ENCODE data around the gene BABAM2. TPM values are rescaled to one million over a fixed set of nuclear protein-coding genes. Genes with fewer than 3 reads are reported as not detected.
A peak's percentile ranks its signal among the peaks of the same experiment; 100 is the strongest.
"Not testable (repeated sequence)": the region's sequence is repeated elsewhere in the genome, so short reads cannot be mapped to it uniquely, and the experiment has no call there.

The BABAM2 gene
- total RNA-seq, 1 donor from 2014 or later = 58.9 TPM

DNA sequence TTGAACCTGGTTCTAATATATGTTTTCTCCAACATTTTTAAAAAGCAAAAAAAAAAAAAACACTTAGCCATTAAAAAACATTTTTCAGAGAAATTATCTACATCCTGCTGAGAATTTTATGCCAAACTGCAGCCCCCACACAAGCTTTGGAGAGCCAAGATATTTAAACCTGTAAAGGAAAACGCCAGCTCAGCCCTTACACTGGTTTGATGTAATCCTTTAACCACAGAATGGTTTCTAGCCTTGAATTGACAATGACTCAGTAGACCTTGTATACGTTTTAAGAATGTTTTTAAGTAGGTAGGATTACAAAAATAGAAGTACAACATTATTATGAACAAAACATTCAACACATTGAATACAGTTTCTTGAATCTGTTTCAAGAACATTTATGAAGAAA, 113.6 kb downstream of the BABAM2 start:
- Histone ChIP-seq H3K27me3 (ENCODE audit: low read depth) (no peaks in the 10 kb centered on the region), H3K9me3 (replicated peaks) (no peaks in the 10 kb centered on the region), H3K36me3 (no peaks in the 10 kb centered on the region), H3K4me3 (no peak overlapping the region), H3K4me1 (peaks cover 16% of the 10 kb centered on the region), H3K27ac (replicated peaks) (no peak overlapping the region)
- TF ChIP-seq, protein P1, sequence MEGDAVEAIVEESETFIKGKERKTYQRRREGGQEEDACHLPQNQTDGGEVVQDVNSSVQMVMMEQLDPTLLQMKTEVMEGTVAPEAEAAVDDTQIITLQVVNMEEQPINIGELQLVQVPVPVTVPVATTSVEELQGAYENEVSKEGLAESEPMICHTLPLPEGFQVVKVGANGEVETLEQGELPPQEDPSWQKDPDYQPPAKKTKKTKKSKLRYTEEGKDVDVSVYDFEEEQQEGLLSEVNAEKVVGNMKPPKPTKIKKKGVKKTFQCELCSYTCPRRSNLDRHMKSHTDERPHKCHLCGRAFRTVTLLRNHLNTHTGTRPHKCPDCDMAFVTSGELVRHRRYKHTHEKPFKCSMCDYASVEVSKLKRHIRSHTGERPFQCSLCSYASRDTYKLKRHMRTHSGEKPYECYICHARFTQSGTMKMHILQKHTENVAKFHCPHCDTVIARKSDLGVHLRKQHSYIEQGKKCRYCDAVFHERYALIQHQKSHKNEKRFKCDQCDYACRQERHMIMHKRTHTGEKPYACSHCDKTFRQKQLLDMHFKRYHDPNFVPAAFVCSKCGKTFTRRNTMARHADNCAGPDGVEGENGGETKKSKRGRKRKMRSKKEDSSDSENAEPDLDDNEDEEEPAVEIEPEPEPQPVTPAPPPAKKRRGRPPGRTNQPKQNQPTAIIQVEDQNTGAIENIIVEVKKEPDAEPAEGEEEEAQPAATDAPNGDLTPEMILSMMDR (IDR thresholded peaks at IDR 0.05; ENCODE audit: borderline replicate concordance) = no peak
- no peak for DNase-seq
- intact Hi-C loops (cut with micrococcal nuclease) = no loop called here

- H3K4me1 ChIP-seq = peaks cover 38% of the 10 kb centered on the region
- no peaks in the 10 kb centered on the region for H3K27me3 ChIP-seq (ENCODE audit: low read depth)
- no peak overlapping the region for H3K4me3 ChIP-seq
- no peaks in the 10 kb centered on the region for H3K36me3 ChIP-seq
- intact Hi-C loops (cut with micrococcal nuclease) = no loop called here
- no peaks in the 10 kb centered on the region for H3K9me3 ChIP-seq (replicated peaks)
- TF ChIP-seq, protein P1 (IDR thresholded peaks at IDR 0.05; ENCODE audit: borderline replicate concordance) = no peak
- peak; percentile 30 for DNase-seq
- H3K27ac ChIP-seq (replicated peaks) = peak overlapping the region; percentile 59
Measured at GRCh38 chr2:28009732-28010131, 119.2 kb downstream of the BABAM2 start.

DNA sequence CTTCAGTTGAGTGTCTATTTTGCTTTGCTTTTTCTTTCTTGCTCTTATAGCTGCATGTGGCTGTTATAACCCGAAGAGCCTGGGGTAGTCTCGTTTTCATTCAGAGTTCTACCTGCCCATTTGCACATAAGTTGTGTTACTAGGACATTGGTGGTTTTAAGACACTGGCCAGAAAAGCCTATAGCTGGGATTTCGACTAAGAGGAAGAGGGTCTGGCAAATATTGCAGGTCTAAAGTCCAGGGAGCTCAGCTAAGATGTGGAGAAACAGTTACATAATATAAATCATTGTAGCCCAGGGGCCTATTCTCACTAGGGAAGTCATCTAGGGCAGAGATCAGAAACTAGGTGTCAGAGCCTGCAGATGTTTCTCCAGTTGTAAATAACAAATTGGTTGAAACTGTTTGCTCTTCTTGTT, 120.8 kb downstream of the BABAM2 start:
- intact Hi-C loops (cut with micrococcal nuclease) = no loop called here
- no peak overlapping the region for H3K4me3 ChIP-seq

GRCh38 chr2:28018474-28018873, 127.9 kb downstream of the BABAM2 start:
- H3K4me3 ChIP-seq; intact Hi-C loops (cut with micrococcal nuclease); H3K9me3 ChIP-seq (replicated peaks); H3K4me1 ChIP-seq; H3K36me3 ChIP-seq; H3K27me3 ChIP-seq (ENCODE audit: low read depth); DNase-seq; H3K27ac ChIP-seq (replicated peaks): not testable (repeated sequence)

More for the DNA sequence above, 120.8 kb downstream of the BABAM2 start:
- Histone ChIP-seq H3K4me1 (peaks cover 38% of the 10 kb centered on the region), H3K27ac (replicated peaks) (no peak overlapping the region), H3K9me3 (replicated peaks) (no peaks in the 10 kb centered on the region), H3K36me3 (no peaks in the 10 kb centered on the region), H3K27me3 (ENCODE audit: low read depth) (no peaks in the 10 kb centered on the region)
- no peak for DNase-seq
- TF ChIP-seq, protein P1 (IDR thresholded peaks at IDR 0.05; ENCODE audit: borderline replicate concordance) = no peak

GRCh38 chr2:28019521-28019920, 129.0 kb downstream of the BABAM2 start:
- H3K27ac ChIP-seq (replicated peaks); intact Hi-C loops (cut with micrococcal nuclease); H3K4me1 ChIP-seq; H3K36me3 ChIP-seq; H3K27me3 ChIP-seq (ENCODE audit: low read depth); H3K4me3 ChIP-seq; DNase-seq; H3K9me3 ChIP-seq (replicated peaks): not testable (repeated sequence)

DNA sequence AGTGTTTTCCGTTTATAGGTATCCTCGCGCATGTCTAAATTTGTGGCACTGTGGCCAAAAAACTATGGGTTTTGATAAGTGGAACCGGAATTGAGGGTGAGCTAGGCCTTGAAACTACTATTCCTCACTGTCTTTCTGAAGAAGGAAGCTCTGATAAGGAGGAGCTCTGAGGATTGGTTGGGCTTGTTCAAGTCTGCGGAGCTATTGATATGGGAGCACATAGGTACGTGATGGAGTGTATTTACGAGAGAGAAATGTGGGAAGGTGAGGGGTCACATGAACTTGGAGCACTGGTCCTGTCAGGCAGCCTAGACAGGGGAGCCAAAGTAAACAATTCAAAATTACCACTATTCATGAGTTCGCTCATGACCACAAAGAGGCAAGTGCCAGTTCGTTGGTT, 131.4 kb downstream of the BABAM2 start:
- intact Hi-C loops (cut with micrococcal nuclease) = no loop called here
- H3K9me3 ChIP-seq (replicated peaks) = peaks cover 4% of the 10 kb centered on the region

More for the DNA sequence above, 131.4 kb downstream of the BABAM2 start:
- H3K4me3 ChIP-seq = no peak overlapping the region
- H3K27ac ChIP-seq (replicated peaks) = no peak overlapping the region
- peaks cover 11% of the 10 kb centered on the region for H3K36me3 ChIP-seq
- H3K4me1 ChIP-seq = no peaks in the 10 kb centered on the region
- H3K27me3 ChIP-seq (ENCODE audit: low read depth) = no peaks in the 10 kb centered on the region
- TF ChIP-seq, protein P1 (IDR thresholded peaks at IDR 0.05; ENCODE audit: borderline replicate concordance) = no peak
- DNase-seq = no peak

All from left ventricle myocardium inferior (tissue), 1 donor.